Psoas muscle (tissue), 8 donors: Measurements from ENCODE around the gene GLIPR2. TPM values are rescaled to one million over a fixed set of nuclear protein-coding genes. Genes with fewer than 3 reads are reported as not detected.
A peak's percentile ranks its signal among the peaks of the same experiment; 100 is the strongest.

Source experiments
- ATAC-seq, 4 donors: fragments of 200-7000 bp; cut with Tn5 transposase; one replicate each; pipeline ENCODE4 v1.9.1; 2020; ENCODE audit warnings: moderate library complexity in 3 of 4, mild to moderate bottlenecking in 2 of 4
- DNase-seq, 2 donors: peaks; one replicate each; pipeline ENCODE4 v3.0.0-alpha.2; 2020
- H3K27ac ChIP-seq: fragments of 200-600 bp; one replicate; pipeline ENCODE4 v1.8.0; 2022
- H3K27me3 ChIP-seq, 3 donors: fragments of 200-600 bp in 1 of 3; one replicate each; pipeline versions ENCODE4 v1.6.1 to v1.8.0; 2013 to 2022; ENCODE audit warnings: low read length in 2 of 3, mild to moderate bottlenecking in 2 of 3, moderate library complexity in 1 of 3; ENCODE audit not compliant: insufficient read depth in 3 of 3
- H3K36me3 ChIP-seq, 2 donors: fragments of 200-600 bp in 1 of 2; one replicate each; pipeline versions ENCODE4 v1.6.1 to v1.8.0; 2013 to 2022; ENCODE audit warnings: low read depth in 1 of 2, mild to moderate bottlenecking in 1 of 2, moderate library complexity in 1 of 2; ENCODE audit not compliant: insufficient read depth in 1 of 2
- H3K4me1 ChIP-seq: fragments of 200-600 bp; one replicate; pipeline ENCODE4 v1.8.0; 2022
- H3K4me3 ChIP-seq: fragments of 200-600 bp; one replicate; pipeline ENCODE4 v1.8.0; 2022; ENCODE audit warnings: mild to moderate bottlenecking
- H3K9me3 ChIP-seq: fragments of 200-600 bp; one replicate; pipeline ENCODE4 v1.8.0; 2022
- CTCF ChIP-seq: fragments of 200-600 bp; IDR thresholded peaks from one replicate; pipeline ENCODE4 v1.8.0; 2022; ENCODE audit warnings: antibody characterized with exemption
- WGBS, 3 donors: extraction: QIAGEN DNeasy Blood & Tissue Kit; methylation state at CpG; one replicate each; pipeline versions ENCODE4 v1.1.6 to v1.1.7; 2013; 5-methylcytosine and 5-hydroxymethylcytosine counted together
- intact Hi-C, 2 donors: fragments of 100-400 bp; cut with DNase I; formaldehyde crosslinking; loops; one replicate each; pipeline versions ENCODE4 v1.11.0 to v1.14.2; 2022
- polyA plus RNA-seq, 3 donors: library from polyadenylated mRNA; stranded (reverse); fragments of 200-250 nt; gene quantifications; one replicate each; pipeline ENCODE4 v1.2.3, GENCODE V29; 2013
- total RNA-seq, 4 donors: library from RNA; stranded (reverse); fragmentation: NEBNext Ultra II Directional in 2 of 4; extraction: Animal tissue kit (Norgen Biotek cat#: 25700) in 2 of 4; gene quantifications; one replicate each; pipeline versions ENCODE4 v1.2.1 to v1.2.4, GENCODE V29; 2021 to 2023
- donor health status: healthy with polysubstance abuse.
- donor health status: DM: no; HTN: no; CAD: no; lungs with moderate emphysema.
- donor health status: Bipolar disorder and iron deficiency.
- donor health status: healthy.
- donor health status: DM: yes; HTN: yes; CAD: no.
- donor health status: DM: no; HTN: no; CAD: no.
- donor health status: DM: no; HTN: no; CAD: no.
- donor health status: DM: yes; HTN: yes; CAD: no.

The GLIPR2 gene
- total and polyA plus RNA-seq, 7 donors: 2.5 to 6.5 (median 3.6) TPM

GRCh38 chr9:36190388-36191289, 54.1 kb downstream of the GLIPR2 start, which contains the start of gene CLTA:
Gene CLTA (plus strand): TSS chr9:36190921. CDS start chr9:36191057, 136 bp downstream.
- DNase-seq: peak; percentile 96 to 97
- Histone ChIP-seq H3K27ac (peak within 1 kb of the TSS; percentile 97), H3K4me1 (peaks cover 41% of the 10 kb centered on the region), H3K4me3 (peak within 1 kb of the TSS; percentile 95), H3K27me3 (no peaks in the 10 kb centered on the region), H3K9me3 (no peaks in the 10 kb centered on the region), H3K36me3 (peaks cover 0 to 4% of the 10 kb centered on the region in 2 donors)
- ATAC-seq: peak; percentile 97 to 99 (median 99)
- 0% methylated on average over 58 to 68 of the region's 68 CpGs for WGBS, 3 donors
- intact Hi-C loops: loop anchor here (5.0 kb wide), 2 partner anchors 67 to 137 kb away; partner anchors contain the start of gene GNE (in 1 of the 2)
- peak; percentile 47 for TF ChIP-seq CTCF

- intact Hi-C loops: loop anchor here (5.0 kb wide), 2 partner anchors 66 to 136 kb away; partner anchors contain the start of gene GNE (in 1 of the 2)
- H3K36me3 ChIP-seq: peaks cover 0 to 4% of the 10 kb centered on the region in 2 donors
- H3K4me1 ChIP-seq: peaks cover 41% of the 10 kb centered on the region
- no peak for TF ChIP-seq CTCF
- H3K4me3 ChIP-seq: peak overlapping the region; percentile 95
- no peaks in the 10 kb centered on the region for H3K27me3 ChIP-seq
- 0 to 1% (median 0%) methylated on average over 17 to 18 of the region's 18 CpGs for WGBS, 3 donors
- H3K27ac ChIP-seq: peak overlapping the region; percentile 97
- ATAC-seq (peak in 3 of 4 donors; percentile 3 to 29 (median 17)), DNase-seq (peak in 1 of 2 donors; percentile 58)
- H3K9me3 ChIP-seq: no peaks in the 10 kb centered on the region
Measured at GRCh38 chr9:36191290-36191645, 54.7 kb downstream of the GLIPR2 start.

GRCh38 chr9:36191686-36192085, 55.2 kb downstream of the GLIPR2 start:
- intact Hi-C loops: loop anchor here (5.0 kb wide), 2 partner anchors 66 to 136 kb away; partner anchors contain the start of gene GNE (in 1 of the 2)
- Histone ChIP-seq H3K9me3 (no peaks in the 10 kb centered on the region), H3K36me3 (peaks cover 0 to 4% of the 10 kb centered on the region in 2 donors), H3K27me3 (no peaks in the 10 kb centered on the region), H3K27ac (peak overlapping the region; percentile 97), H3K4me1 (peaks cover 41% of the 10 kb centered on the region), H3K4me3 (peak overlapping the region; percentile 95)
- no peak for DNase-seq
- WGBS, 3 donors: 1% methylated on average over 7 of the region's 7 CpGs
- ATAC-seq: peak in 2 of 4 donors; percentile 39 to 41
- no peak for TF ChIP-seq CTCF

GRCh38 chr9:36192196-36192595, 55.7 kb downstream of the GLIPR2 start:
- Histone ChIP-seq H3K9me3 (no peaks in the 10 kb centered on the region), H3K27me3 (no peaks in the 10 kb centered on the region), H3K4me1 (peaks cover 41% of the 10 kb centered on the region), H3K36me3 (peaks cover 0 to 4% of the 10 kb centered on the region in 2 donors), H3K27ac (peak overlapping the region; percentile 97), H3K4me3 (peak overlapping the region; percentile 95)
- intact Hi-C loops: loop anchor here (5.0 kb wide), 2 partner anchors 65 to 135 kb away; partner anchors contain the start of gene GNE (in 1 of the 2)
- TF ChIP-seq CTCF: no peak
- no peak for ATAC-seq
- DNase-seq: no peak
- WGBS, 3 donors: 52 to 59% (median 58%) methylated on average over 4 of the region's 4 CpGs
